Measurements from ENCODE around the gene PHYHIPL. TPM values are rescaled to one million over a fixed set of nuclear protein-coding genes. Genes with fewer than 3 reads are reported as not detected.

PHYHIPL gene
- total and polyA plus RNA-seq, 2 donors (not counting 3 experiments of a cell fraction or from before 2014, with no cell fraction given), result not detected

GRCh38 chr10:59283456-59284091, 107.1 kb downstream of the PHYHIPL start:
- Histone ChIP-seq H3K4me1 (ENCODE audit: control insufficient read depth, extremely low read depth, insufficient read depth, low read length) (no peaks in the 10 kb centered on the region), H4K20me1 (replicated peaks; ENCODE audit: control insufficient read depth, extremely low read depth, insufficient read depth, low read length) (no peaks in the 10 kb centered on the region), H3K27me3 (ENCODE audit: control insufficient read depth in 2 of 2, insufficient read depth in 2 of 2, low read length in 2 of 2) (no peaks in the 10 kb centered on the region), H3K27ac (ENCODE audit: insufficient read depth, low read depth, low read length) (no peak overlapping the region), H3K4me3 (replicated peaks in 1 of 3; ENCODE audit: insufficient read depth in 1 of 3, low read depth in 1 of 3, low read length in 3 of 3) (no peak overlapping the region), H3K4me2 (ENCODE audit: insufficient read depth, low read length) (no peak overlapping the region), H3K9me1 (replicated peaks; ENCODE audit: control insufficient read depth, extremely low read depth, insufficient read depth, low read length) (no peaks in the 10 kb centered on the region), H3K36me3 (ENCODE audit: control insufficient read depth in 2 of 2, extremely low read depth in 1 of 2, insufficient read depth in 2 of 2, low read length in 2 of 2) (no peaks in the 10 kb centered on the region), H3K9me3 (replicated peaks; ENCODE audit: control insufficient read depth, insufficient read depth, low read length) (no peaks in the 10 kb centered on the region), H3K79me2 (ENCODE audit: control insufficient read depth, insufficient read depth, low read length) (no peaks in the 10 kb centered on the region), H2AFZ (ENCODE audit: low read depth, low read length) (no peak overlapping the region), H3K9ac (replicated peaks; ENCODE audit: extremely low read depth, insufficient read depth, low read length) (no peak overlapping the region)
- no peak for FAIRE-seq
- TF ChIP-seq MYC (IDR thresholded peaks at IDR 0.05; ENCODE audit: low read depth, low read length) (no peak), FOS (IDR thresholded peaks at IDR 0.05; ENCODE audit: borderline replicate concordance, insufficient read depth, low read length) (no peak), CTCF (IDR thresholded peaks at IDR 0.05; ENCODE audit: extremely low read depth in 1 of 2, insufficient read depth in 1 of 2, low read depth in 1 of 2, low read length in 2 of 2) (no peak), EZH2 (IDR thresholded peaks at IDR 0.05; ENCODE audit: borderline replicate concordance, low read depth, low read length, severe bottlenecking) (no peak), GATA2 (IDR thresholded peaks at IDR 0.05; ENCODE audit: insufficient read depth, insufficient read length, low read depth, low read length) (no peak), MAX (IDR thresholded peaks at IDR 0.05; ENCODE audit: insufficient read depth, insufficient read length) (no peak), POLR2AphosphoS5 (IDR thresholded peaks at IDR 0.05; ENCODE audit: insufficient read depth, low read depth, low read length) (no peak), JUN (IDR thresholded peaks at IDR 0.05; ENCODE audit: borderline replicate concordance, insufficient read depth, insufficient read length, low read depth) (no peak), POLR2A (IDR thresholded peaks at IDR 0.05; ENCODE audit: low read depth, low read length) (no peak)
- no peak for DNase-seq (ENCODE audit: low read depth, low spot score)
- CTCF ChIA-PET, result no interaction called here
- intact Hi-C loops (cut with micrococcal nuclease), result no loop called here
- dilution Hi-C loops (cut with MboI; ENCODE audit: extremely low pct_ligation_motif_present, low sequenced_read_pairs), result no loop called here
- no TSS peak for BruUV-seq (replicated peaks)
- POLR2A ChIA-PET, result no interaction called here

Data from endothelial cell of umbilical vein (primary cell).